Astrocyte of the cerebellum (primary cell): Measurements from ENCODE around the gene PLCL1.

ENCODE experiments used
- DNase-seq: peaks from one replicate; pipeline ENCODE4 v3.0.0-alpha.2; 2011; ENCODE audit warnings: low read depth
- H3K4me3 ChIP-seq: 2 replicates; pipeline ENCODE4 v1.5.1; 2011; ENCODE audit warnings: mild to moderate bottlenecking, low read depth, low read length, moderate library complexity
- in situ Hi-C: cut with HindIII; loops from 2 replicates; pipeline ENCODE4 v1.10.0; 2017; ENCODE audit warnings: low sequenced_read_pairs
- TF ChIP-seq, protein P1 (sequence below): IDR thresholded peaks from 2 replicates; pipeline ENCODE4 v1.5.1; 2012; ENCODE audit warnings: low read length, low read depth, moderate library complexity, mild to moderate bottlenecking; ENCODE audit errors: missing control alignments

The PLCL1 gene

DNA sequence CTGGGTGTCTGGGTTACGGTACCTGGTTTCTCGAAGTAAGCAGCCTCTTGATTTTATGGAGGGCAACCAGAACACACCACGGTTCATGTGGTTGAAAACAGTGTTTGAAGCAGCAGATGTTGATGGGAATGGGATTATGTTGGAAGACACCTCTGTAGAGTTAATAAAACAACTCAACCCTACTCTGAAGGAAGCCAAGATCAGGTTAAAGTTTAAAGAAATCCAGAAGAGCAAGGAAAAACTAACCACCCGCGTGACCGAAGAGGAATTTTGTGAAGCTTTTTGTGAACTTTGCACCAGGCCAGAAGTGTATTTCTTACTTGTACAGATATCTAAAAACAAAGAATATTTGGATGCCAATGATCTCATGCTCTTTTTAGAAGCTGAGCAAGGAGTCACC lies 279.8 kb downstream of the PLCL1 start:
- DNase-seq, result no peak
- no peak overlapping the region for H3K4me3 ChIP-seq
- in situ Hi-C loops, result no loop called here
- TF ChIP-seq, protein P1, sequence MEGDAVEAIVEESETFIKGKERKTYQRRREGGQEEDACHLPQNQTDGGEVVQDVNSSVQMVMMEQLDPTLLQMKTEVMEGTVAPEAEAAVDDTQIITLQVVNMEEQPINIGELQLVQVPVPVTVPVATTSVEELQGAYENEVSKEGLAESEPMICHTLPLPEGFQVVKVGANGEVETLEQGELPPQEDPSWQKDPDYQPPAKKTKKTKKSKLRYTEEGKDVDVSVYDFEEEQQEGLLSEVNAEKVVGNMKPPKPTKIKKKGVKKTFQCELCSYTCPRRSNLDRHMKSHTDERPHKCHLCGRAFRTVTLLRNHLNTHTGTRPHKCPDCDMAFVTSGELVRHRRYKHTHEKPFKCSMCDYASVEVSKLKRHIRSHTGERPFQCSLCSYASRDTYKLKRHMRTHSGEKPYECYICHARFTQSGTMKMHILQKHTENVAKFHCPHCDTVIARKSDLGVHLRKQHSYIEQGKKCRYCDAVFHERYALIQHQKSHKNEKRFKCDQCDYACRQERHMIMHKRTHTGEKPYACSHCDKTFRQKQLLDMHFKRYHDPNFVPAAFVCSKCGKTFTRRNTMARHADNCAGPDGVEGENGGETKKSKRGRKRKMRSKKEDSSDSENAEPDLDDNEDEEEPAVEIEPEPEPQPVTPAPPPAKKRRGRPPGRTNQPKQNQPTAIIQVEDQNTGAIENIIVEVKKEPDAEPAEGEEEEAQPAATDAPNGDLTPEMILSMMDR, result no peak

DNA sequence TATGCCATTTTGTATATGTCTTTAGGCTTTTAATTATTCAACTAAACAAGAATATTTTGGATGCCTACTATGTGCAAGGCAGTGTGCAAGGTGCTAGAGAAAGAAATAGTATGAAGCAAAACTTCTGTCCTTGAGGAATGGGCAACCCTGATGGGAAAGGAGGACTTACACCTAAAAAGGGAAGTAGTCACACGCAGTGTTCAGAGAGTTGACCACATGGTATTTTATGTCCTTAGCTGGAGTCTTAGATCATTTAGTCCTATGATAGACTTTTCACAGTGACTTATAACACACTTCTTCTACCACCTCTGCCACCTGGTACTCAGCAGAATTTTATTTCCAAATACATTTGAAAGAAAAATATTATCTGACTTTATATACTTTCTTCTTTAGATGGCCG lies 291.6 kb downstream of the PLCL1 start:
- DNase-seq, result no peak
- no peak overlapping the region for H3K4me3 ChIP-seq
- in situ Hi-C loops, result no loop called here
- TF ChIP-seq, protein P1, result no peak

DNA sequence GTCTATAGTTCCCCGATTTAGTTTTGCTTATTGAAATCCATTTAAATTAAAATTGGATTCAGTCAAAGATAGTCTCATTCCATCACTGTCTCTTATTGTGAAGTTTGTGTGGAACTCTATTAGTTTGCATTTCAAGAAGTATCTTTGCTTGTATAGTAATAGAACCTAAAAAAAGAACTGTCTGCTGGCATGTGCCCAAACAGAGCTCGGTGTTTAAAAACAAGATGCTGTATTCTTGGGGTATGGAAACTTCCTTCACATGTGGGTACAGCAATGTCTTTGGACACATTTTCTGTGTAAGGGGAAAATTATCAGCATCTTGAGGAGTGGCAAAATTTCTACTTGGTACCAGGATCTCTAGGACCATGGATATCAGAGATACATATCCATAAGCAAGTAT lies 292.6 kb downstream of the PLCL1 start:
- no peak overlapping the region for H3K4me3 ChIP-seq
- TF ChIP-seq, protein P1, result no peak
- DNase-seq, result no peak
- in situ Hi-C loops, result no loop called here

DNA sequence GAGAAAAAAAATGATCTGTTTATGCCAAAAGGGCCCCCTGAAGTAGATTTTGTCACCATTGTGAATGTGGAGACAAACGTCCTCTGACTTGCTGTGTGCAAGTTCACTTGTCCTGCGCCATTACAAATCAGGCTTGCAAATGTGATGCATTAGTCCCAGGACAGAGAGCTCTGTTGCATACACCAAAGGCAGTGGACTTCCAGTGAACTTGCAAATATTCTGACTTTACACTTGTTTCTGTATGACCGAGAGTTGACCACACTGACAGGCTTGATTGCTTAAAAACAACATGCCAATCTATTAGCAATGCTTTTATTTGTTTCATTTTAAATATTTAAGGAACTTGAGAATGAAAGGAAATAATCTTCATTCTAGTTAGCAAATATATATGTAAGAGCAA lies 293.2 kb downstream of the PLCL1 start:
- TF ChIP-seq, protein P1, result no peak
- H3K4me3 ChIP-seq, result no peak overlapping the region
- in situ Hi-C loops, result no loop called here
- DNase-seq, result no peak

DNA sequence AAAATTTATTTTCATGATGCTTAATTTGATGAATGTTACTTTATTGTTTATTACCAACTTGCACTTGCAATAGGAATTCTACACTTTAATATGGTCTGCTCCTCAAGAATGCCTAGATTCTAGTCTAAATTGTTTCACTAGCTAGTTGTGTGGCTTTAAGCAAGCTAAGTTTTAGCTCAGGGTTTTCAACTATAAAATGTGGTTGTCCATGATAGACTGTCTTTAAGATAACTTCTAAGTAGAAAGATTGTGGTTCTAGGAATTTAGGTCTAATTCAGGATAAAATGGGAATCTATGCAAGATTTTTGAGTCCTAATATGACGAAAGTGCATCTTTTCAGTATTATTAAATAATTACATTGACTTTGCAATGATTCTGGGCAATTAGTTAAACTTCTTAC lies 294.0 kb downstream of the PLCL1 start:
- TF ChIP-seq, protein P1, result no peak
- no peak overlapping the region for H3K4me3 ChIP-seq
- in situ Hi-C loops, result no loop called here
- no peak for DNase-seq

DNA sequence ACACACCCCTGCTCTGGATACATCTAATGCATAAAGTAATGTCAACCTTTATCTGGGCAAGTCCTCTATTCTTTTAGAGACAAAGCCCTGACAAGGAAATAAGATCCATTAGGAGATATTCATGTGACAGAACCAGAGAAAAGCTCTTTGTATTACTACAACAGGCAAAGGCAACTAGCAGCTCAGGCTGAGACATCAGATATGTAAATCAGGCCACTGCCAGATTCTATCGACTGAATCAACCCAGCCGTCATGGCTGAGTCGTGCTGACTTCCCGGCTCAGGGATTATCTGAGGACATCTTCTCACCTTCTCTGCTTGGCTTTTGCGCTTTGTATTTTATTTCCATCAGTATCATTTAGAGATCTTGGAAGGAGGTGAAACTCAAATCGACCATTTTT lies 294.5 kb downstream of the PLCL1 start:
- TF ChIP-seq, protein P1, result no peak
- in situ Hi-C loops, result no loop called here
- H3K4me3 ChIP-seq, result no peak overlapping the region
- no peak for DNase-seq

DNA sequence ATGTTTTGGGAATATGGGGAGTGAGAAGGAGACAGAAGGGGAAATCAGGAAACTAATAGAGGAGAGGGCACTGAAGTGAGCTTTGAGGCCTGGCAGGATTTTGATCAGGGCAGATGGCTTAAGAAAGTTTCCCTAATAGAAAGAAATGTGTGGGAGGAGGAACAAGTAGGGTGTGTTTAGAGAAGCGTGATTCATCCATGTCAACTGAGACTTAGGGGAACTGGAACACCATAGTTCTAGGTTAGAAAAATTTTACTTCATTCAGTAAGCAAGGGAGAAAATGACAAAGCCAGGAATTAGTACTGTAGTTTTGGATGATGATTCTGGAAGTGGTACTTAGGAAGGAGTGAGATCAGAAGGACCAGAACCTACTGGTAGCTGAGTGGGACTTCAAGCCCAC lies 296.0 kb downstream of the PLCL1 start:
- no peak for DNase-seq
- TF ChIP-seq, protein P1, result no peak
- in situ Hi-C loops, result no loop called here
- H3K4me3 ChIP-seq, result no peak overlapping the region
